ENCODE measurements around the gene CFAP221.

CFAP221 gene

GRCh38 chr2:119691189-119691588 lies 146.9 kb downstream of the CFAP221 start:
- no peak for DNase-seq (ENCODE audit: low read depth, low spot score)
- H3K4me3 ChIP-seq (ENCODE audit: low read depth, low read length), result no peak overlapping the region
- in situ Hi-C loops (cut with HindIII; ENCODE audit: low sequenced_read_pairs), result no loop called here
- TF ChIP-seq CTCF (IDR thresholded peaks at IDR 0.05; ENCODE audit: low read depth, low read length), result no peak

DNA sequence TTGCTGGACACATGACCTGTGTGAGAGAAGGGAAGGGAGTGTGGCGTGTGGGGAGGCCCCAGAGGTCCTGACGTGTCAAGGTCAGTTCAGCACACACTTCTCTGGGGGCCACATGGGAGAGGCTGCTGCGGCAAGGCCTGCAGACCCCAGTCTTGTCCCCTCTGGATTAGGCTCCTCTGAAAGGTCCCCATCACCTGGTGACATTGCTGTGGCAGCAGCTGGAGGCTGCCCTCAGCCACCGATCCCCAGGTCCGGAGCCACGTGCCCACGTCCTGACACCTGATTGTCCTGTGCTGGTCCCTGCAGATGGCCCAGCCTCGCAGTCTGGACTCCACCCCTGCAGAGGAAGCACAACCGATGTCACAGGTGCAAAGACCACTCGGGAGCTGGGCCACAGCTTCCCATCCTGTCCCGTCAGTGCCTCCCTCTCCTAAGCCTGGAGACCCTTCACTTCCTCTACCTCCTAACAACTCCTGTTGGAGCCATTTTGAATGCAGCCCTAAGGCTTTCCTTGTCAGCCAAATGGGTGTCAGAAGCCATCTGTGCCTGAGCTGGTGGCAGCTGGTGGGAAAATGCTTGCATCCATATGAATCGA lies 147.5 kb downstream of the CFAP221 start:
- TF ChIP-seq CTCF (IDR thresholded peaks at IDR 0.05; ENCODE audit: low read depth, low read length), result no peak
- no peak overlapping the region for H3K4me3 ChIP-seq (ENCODE audit: low read depth, low read length)
- in situ Hi-C loops (cut with HindIII; ENCODE audit: low sequenced_read_pairs), result no loop called here
- no peak for DNase-seq (ENCODE audit: low read depth, low spot score)

- in situ Hi-C loops (cut with HindIII; ENCODE audit: low sequenced_read_pairs), result no loop called here
- no peak for DNase-seq (ENCODE audit: low read depth, low spot score)
- no peak overlapping the region for H3K4me3 ChIP-seq (ENCODE audit: low read depth, low read length)
- no peak for TF ChIP-seq CTCF (IDR thresholded peaks at IDR 0.05; ENCODE audit: low read depth, low read length)
These were observed 148.1 kb downstream of the CFAP221 start for GRCh38 chr2:119692310-119692709.

- in situ Hi-C loops (cut with HindIII; ENCODE audit: low sequenced_read_pairs), result no loop called here
- no peak for TF ChIP-seq CTCF (IDR thresholded peaks at IDR 0.05; ENCODE audit: low read depth, low read length)
These were observed 148.7 kb downstream of the CFAP221 start for GRCh38 chr2:119692954-119693353.

GRCh38 chr2:119693567-119693966 lies 149.3 kb downstream of the CFAP221 start:
- no peak for DNase-seq (ENCODE audit: low read depth, low spot score)
- in situ Hi-C loops (cut with HindIII; ENCODE audit: low sequenced_read_pairs), result no loop called here
- no peak overlapping the region for H3K4me3 ChIP-seq (ENCODE audit: low read depth, low read length)
- TF ChIP-seq CTCF (IDR thresholded peaks at IDR 0.05; ENCODE audit: low read depth, low read length), result no peak

More at GRCh38 chr2:119692954-119693353, 148.7 kb downstream of the CFAP221 start:
- no peak for DNase-seq (ENCODE audit: low read depth, low spot score)
- H3K4me3 ChIP-seq (ENCODE audit: low read depth, low read length), result no peak overlapping the region

DNA sequence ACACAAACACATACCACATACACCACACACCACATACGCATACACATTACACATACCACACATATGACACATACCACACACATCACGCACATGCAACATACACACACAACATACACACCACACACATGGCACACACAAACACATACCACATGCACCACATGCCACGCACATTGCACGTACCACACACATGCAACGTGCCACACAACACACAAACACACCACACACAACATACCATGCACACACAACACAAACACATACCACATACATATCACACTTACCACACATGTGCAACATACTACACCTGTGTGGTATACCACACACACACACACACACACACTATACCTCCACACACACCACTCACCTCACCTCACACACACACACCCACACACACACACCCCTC lies 149.7 kb downstream of the CFAP221 start:
- no peak overlapping the region for H3K4me3 ChIP-seq (ENCODE audit: low read depth, low read length)
- in situ Hi-C loops (cut with HindIII; ENCODE audit: low sequenced_read_pairs), result no loop called here
- DNase-seq (ENCODE audit: low read depth, low spot score), result no peak
- no peak for TF ChIP-seq CTCF (IDR thresholded peaks at IDR 0.05; ENCODE audit: low read depth, low read length)

- no peak overlapping the region for H3K4me3 ChIP-seq (ENCODE audit: low read depth, low read length)
- TF ChIP-seq CTCF (IDR thresholded peaks at IDR 0.05; ENCODE audit: low read depth, low read length), result no peak
- DNase-seq (ENCODE audit: low read depth, low spot score), result no peak
These were observed 150.2 kb downstream of the CFAP221 start for GRCh38 chr2:119694470-119694844.

More at GRCh38 chr2:119694470-119694844, 150.2 kb downstream of the CFAP221 start:
- in situ Hi-C loops (cut with HindIII; ENCODE audit: low sequenced_read_pairs), result no loop called here
